D721Med (cell line): ENCODE measurements around the gene PRMT7.

Source experiments
- DNase-seq: peaks from one replicate; pipeline ENCODE4 v3.0.0; 2011; ENCODE audit warnings: low spot score; ENCODE audit not compliant: insufficient read length
- FAIRE-seq: peaks from 2 replicates; lab custom pipeline; 2011; peaks lifted over from hg19 to GRCh38; lab: Jason Lieb, UNC
- TF ChIP-seq, protein P1 (sequence below): IDR thresholded peaks from 2 replicates; pipeline ENCODE4 v1.5.1; 2012; ENCODE audit warnings: mild to moderate bottlenecking, control low read depth; ENCODE audit not compliant: insufficient read depth; ENCODE audit errors: missing control alignments

PRMT7 gene

GRCh38 chr16:68384288-68385161 is 73.7 kb downstream of the PRMT7 start:
- DNase-seq = no peak
- no peak for FAIRE-seq
- TF ChIP-seq, protein P1, sequence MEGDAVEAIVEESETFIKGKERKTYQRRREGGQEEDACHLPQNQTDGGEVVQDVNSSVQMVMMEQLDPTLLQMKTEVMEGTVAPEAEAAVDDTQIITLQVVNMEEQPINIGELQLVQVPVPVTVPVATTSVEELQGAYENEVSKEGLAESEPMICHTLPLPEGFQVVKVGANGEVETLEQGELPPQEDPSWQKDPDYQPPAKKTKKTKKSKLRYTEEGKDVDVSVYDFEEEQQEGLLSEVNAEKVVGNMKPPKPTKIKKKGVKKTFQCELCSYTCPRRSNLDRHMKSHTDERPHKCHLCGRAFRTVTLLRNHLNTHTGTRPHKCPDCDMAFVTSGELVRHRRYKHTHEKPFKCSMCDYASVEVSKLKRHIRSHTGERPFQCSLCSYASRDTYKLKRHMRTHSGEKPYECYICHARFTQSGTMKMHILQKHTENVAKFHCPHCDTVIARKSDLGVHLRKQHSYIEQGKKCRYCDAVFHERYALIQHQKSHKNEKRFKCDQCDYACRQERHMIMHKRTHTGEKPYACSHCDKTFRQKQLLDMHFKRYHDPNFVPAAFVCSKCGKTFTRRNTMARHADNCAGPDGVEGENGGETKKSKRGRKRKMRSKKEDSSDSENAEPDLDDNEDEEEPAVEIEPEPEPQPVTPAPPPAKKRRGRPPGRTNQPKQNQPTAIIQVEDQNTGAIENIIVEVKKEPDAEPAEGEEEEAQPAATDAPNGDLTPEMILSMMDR = no peak

DNA sequence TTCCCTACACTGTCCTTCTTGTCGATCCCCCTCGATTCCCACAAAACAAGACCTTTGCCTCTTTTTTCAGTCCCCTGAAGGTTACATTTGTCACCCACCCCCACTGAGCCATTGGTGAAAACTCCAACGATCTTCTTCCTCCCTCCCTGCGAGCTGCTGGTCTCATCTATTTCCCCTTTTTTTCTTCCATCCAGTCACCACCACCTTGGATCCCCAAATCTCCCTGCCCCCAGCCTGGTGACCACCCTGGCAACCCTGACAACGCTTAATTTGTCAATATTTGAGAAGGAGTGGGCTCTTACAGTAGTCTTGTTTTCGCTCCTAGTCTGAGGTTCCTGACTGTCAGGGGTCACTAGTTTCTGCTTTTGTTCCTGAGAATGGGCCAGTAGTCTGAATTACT is 74.6 kb downstream of the PRMT7 start:
- TF ChIP-seq, protein P1 = no peak
- FAIRE-seq = no peak
- no peak for DNase-seq

DNA sequence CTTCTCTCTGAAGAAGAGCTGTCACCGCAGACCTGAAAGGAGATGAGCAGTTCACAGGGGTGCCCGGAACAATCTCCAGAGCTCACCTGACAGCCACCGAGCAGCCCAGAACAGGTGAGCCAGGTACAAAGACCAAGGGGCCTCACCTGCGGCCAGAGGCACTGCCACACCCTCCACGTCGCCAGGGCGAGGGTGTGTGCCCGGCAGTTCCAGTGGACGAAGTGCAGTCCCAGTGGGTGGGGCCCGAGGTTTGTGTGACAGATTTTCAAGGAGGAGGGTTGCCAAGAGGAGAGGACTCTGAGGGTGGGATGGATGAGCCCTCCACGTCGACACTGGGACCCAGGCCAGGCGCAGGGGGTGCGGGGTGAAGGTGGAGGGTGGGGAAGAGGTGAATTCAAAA is 75.8 kb downstream of the PRMT7 start:
- FAIRE-seq (no peak), DNase-seq (no peak)
- TF ChIP-seq, protein P1 = no peak

DNA sequence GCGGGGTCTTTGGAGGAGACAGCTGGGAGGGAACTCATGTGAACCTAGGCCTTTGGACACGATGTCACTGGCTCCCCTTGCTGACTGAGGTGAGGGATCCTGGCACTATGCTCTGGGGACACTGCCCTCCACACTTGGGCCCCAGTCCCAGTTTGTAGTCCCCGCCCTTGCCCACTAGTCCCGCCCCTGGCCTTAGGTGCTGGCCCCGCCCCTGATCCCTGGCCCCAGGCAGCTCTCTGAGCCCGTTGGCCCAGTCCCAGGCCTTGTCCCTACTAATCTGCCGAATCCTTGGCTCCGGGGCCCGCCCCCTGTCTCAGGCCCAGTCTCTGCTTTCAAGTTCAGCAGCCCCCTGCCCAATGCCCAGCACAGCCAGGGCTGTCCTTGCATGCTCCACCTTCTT is 76.5 kb downstream of the PRMT7 start:
- no peak for DNase-seq
- FAIRE-seq = no peak
- TF ChIP-seq, protein P1 = no peak

DNA sequence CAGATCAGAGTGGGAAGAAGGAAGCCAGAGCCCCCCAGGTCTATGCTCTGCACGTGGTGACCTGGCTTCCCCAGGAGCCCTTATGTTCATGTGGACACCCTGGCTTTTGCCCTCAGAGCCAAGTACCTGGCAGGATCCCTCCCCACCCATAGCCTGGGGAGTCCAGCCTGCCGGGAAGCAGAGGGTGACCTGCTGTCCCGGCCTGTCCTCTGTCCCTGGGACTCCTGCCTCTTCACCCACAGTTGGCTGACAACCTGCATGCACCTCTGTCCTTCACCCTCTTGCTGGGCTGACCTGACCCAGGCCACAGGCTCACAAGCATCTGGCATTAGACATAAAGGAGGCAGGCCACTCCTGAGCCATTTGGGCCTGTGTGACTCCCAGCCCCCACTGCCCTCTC is 77.3 kb downstream of the PRMT7 start:
- FAIRE-seq (no peak), DNase-seq (no peak)
- TF ChIP-seq, protein P1 = no peak

DNA sequence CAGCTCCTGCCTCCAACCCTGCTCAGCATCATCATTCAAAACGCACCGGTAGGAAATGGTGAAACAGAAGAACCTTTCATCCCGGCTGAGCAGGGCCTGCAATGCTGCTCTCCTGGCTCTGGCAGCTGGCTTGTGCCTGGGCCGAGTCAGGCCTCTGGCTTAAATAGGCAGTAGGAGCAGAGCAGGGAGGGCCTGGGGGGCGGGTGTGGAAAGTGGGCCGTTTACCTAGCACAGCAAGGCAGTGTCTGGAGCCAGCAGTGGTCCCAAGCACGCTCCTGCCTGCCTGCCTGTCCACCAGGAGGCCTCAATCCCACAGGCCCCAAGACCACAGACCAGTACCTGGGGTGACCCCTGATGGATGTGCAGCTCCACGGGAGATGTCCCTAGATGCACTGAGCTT is 78.2 kb downstream of the PRMT7 start:
- TF ChIP-seq, protein P1 = no peak
- no peak for FAIRE-seq
- DNase-seq = no peak

DNA sequence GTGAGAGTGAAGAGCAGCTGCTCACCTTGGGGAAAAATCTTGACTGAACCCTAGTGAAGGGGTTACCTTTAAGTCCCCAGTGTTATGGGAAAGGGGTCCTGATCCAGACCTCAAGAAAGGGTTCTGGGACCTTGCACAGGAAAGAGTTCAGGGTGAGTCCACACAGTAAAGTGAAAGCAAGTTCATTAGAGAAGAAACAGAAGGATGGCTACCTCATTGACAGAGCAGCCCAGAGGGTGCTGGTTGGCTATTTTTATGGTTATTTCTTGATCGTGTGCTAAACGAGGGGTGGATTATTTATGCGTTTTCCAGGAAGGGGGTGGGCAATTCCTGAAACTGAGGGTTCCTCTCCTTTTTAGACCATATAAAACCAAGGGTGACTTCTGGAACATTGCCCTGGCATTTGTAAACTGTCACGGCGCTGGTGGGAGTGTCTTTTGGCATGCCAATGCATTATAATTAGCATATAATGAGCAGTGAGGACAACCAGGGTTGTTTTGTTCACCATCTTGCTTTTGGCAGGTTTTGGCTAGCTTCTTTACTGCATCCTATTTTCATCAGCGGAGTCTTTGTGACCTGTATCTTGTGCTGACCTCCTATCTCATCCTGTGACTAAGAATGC is 79.0 kb downstream of the PRMT7 start:
- TF ChIP-seq, protein P1 = no peak
- no peak for FAIRE-seq

More for the DNA sequence above, 79.0 kb downstream of the PRMT7 start:
- no peak for DNase-seq
